Keratinocyte (primary cell): ENCODE results near the gene TMEM242. TPM values are rescaled to one million over a fixed set of nuclear protein-coding genes. Genes with fewer than 3 reads are reported as not detected.

ENCODE experiments used
- DNase-seq: peaks from one replicate; pipeline ENCODE4 v3.0.0-alpha.2; 2011; ENCODE audit warnings: low read depth, missing footprints, low spot score
- FAIRE-seq: peaks from 2 replicates; lab custom pipeline; 2011; peaks lifted over from hg19 to GRCh38; lab: Jason Lieb, UNC
- H2AFZ ChIP-seq: 2 replicates; pipeline ENCODE4 v1.6.0; 2012; ENCODE audit warnings: low read length, control low read depth, inconsistent platforms; ENCODE audit not compliant: control insufficient read depth
- H3K27ac ChIP-seq: 2 replicates; pipeline ENCODE4 v1.5.1; 2011; ENCODE audit warnings: low read length; ENCODE audit not compliant: control insufficient read depth, insufficient read depth
- H3K27me3 ChIP-seq: 3 replicates; pipeline ENCODE4 v1.6.0; 2011; ENCODE audit warnings: low read length; ENCODE audit not compliant: control insufficient read depth, insufficient read depth; ENCODE audit errors: extremely low read depth
- H3K36me3 ChIP-seq, 2 experiments: 2 replicates in 1 of 2; 3 replicates in 1 of 2; pipeline ENCODE4 v1.5.1; 2011; ENCODE audit warnings: low read length in 2 of 2, mild to moderate bottlenecking in 1 of 2; ENCODE audit not compliant: control insufficient read depth in 2 of 2, insufficient read depth in 2 of 2; ENCODE audit errors: extremely low read depth in 1 of 2
- H3K4me1 ChIP-seq: 3 replicates; pipeline ENCODE4 v1.5.1; 2011; ENCODE audit warnings: low read length; ENCODE audit not compliant: control insufficient read depth, insufficient read depth; ENCODE audit errors: extremely low read depth
- H3K4me2 ChIP-seq: 3 replicates; pipeline ENCODE4 v1.6.0; 2011; ENCODE audit warnings: low read depth, low read length; ENCODE audit not compliant: control insufficient read depth, insufficient read depth; ENCODE audit errors: extremely low read depth
- H3K4me3 ChIP-seq, 3 experiments: fragments of 200-600 bp in 1 of 3; sonication (generic) in 1 of 3; 2 replicates in 2 of 3; 3 replicates in 1 of 3; pipeline ENCODE4 v1.5.1; 2011 to 2016; ENCODE audit warnings: low read length in 3 of 3, mild to moderate bottlenecking in 3 of 3, control low read depth in 2 of 3, inconsistent platforms in 1 of 3, low read depth in 1 of 3, mixed read lengths in 1 of 3, mixed run types in 1 of 3, moderate library complexity in 1 of 3; ENCODE audit not compliant: control insufficient read depth in 2 of 3, insufficient read depth in 2 of 3; ENCODE audit errors: extremely low read depth in 1 of 3
- H3K79me2 ChIP-seq: 2 replicates; pipeline ENCODE4 v1.6.0; 2012; ENCODE audit warnings: low read length; ENCODE audit not compliant: control insufficient read depth, insufficient read depth
- H3K9ac ChIP-seq: 3 replicates; pipeline ENCODE4 v1.6.0; 2011; ENCODE audit warnings: low read length; ENCODE audit not compliant: control insufficient read depth, insufficient read depth; ENCODE audit errors: extremely low read depth
- H3K9me1 ChIP-seq: 3 replicates; pipeline ENCODE4 v1.6.0; 2011; ENCODE audit warnings: low read length; ENCODE audit not compliant: control insufficient read depth, insufficient read depth; ENCODE audit errors: extremely low read depth
- H3K9me3 ChIP-seq: 2 replicates; pipeline ENCODE4 v1.5.1; 2012; ENCODE audit warnings: low read depth, low read length; ENCODE audit not compliant: control insufficient read depth
- H4K20me1 ChIP-seq: 3 replicates; pipeline ENCODE4 v1.6.0; 2011; ENCODE audit warnings: low read length; ENCODE audit not compliant: control insufficient read depth, insufficient read depth; ENCODE audit errors: extremely low read depth
- CTCF ChIP-seq, 3 experiments: IDR thresholded peaks in 1 of 3; conservative IDR thresholded peaks in 1 of 3; optimal IDR thresholded peaks in 1 of 3; 2 replicates in 2 of 3; 3 replicates in 1 of 3; pipeline versions ENCODE3 to v1.5.1; 2011; ENCODE audit warnings: low read length in 3 of 3, mild to moderate bottlenecking in 3 of 3, moderate library complexity in 2 of 3, control low read depth in 1 of 3, inconsistent platforms in 1 of 3; ENCODE audit not compliant: insufficient read depth in 2 of 3; ENCODE audit errors: extremely low read depth in 1 of 3
- EZH2 ChIP-seq: IDR thresholded peaks from one replicate; pipeline ENCODE4 v1.6.1; 2012; ENCODE audit warnings: inconsistent platforms, mild to moderate bottlenecking, low read length, moderate library complexity
- dilution Hi-C: fragments of 300-500 bp; cut with MboI; formaldehyde crosslinking; loops from one replicate; pipeline ENCODE4 v1.7.0; 2020; ENCODE audit warnings: low sequenced_read_pairs; ENCODE audit not compliant: extremely low pct_ligation_motif_present
- polyA plus RNA-seq, 5 experiments: library from polyadenylated mRNA; depleted of rRNA in 3 of 5; stranded (reverse) in 3 of 5; stranded (forward) in 1 of 5; unstranded in 1 of 5; fragments of >200 nt; gene quantifications; 1 replicate in 1 of 5; 2 replicates in 3 of 5; 3 replicates in 1 of 5; pipeline versions ENCODE4 v1.2.1 to v1.2.3, GENCODE V29; 2011 to 2012; ENCODE audit warnings: missing spikeins in 2 of 5, low read depth in 1 of 5, low replicate concordance in 1 of 5

TMEM242 gene
- polyA plus RNA-seq, 1 donor (not counting 4 experiments of a cell fraction or from before 2014, with no cell fraction given), result 11.0 TPM

GRCh38 chr6:157248264-157248663, 75.1 kb downstream of the TMEM242 start:
- H3K27ac ChIP-seq, result no peak overlapping the region
- FAIRE-seq, result no peak
- no peaks in the 10 kb centered on the region for H4K20me1 ChIP-seq
- H3K79me2 ChIP-seq, result no peaks in the 10 kb centered on the region
- H3K9me3 ChIP-seq, result no peaks in the 10 kb centered on the region
- no peaks in the 10 kb centered on the region for H3K9me1 ChIP-seq
- H3K27me3 ChIP-seq, result peaks cover 9% of the 10 kb centered on the region
- H3K4me1 ChIP-seq, result no peaks in the 10 kb centered on the region
- no peak for DNase-seq
- TF ChIP-seq CTCF (optimal IDR thresholded peaks at IDR 0.05 in 1 of 3, IDR thresholded peaks at IDR 0.05 in 1 of 3, conservative IDR thresholded peaks at IDR 0.05 in 1 of 3; ENCODE audit: extremely low read depth in 1 of 3, insufficient read depth in 2 of 3, low read length in 3 of 3), result no peak
- no peak for TF ChIP-seq EZH2
- H3K4me3 ChIP-seq, result no peak overlapping the region
- no peak overlapping the region for H3K9ac ChIP-seq
- H3K4me2 ChIP-seq, result no peak overlapping the region
- dilution Hi-C loops, result no loop called here
- no peak overlapping the region for H2AFZ ChIP-seq
- no peaks in the 10 kb centered on the region for H3K36me3 ChIP-seq

- peaks cover 13% of the 10 kb centered on the region for H3K27me3 ChIP-seq
- dilution Hi-C loops, result no loop called here
Measured at GRCh38 chr6:157246771-157247484, 76.4 kb downstream of the TMEM242 start.

More at GRCh38 chr6:157246771-157247484, 76.4 kb downstream of the TMEM242 start:
- no peak overlapping the region for H2AFZ ChIP-seq
- H3K4me2 ChIP-seq, result no peak overlapping the region
- H3K27ac ChIP-seq, result no peak overlapping the region
- H3K9ac ChIP-seq, result no peak overlapping the region
- FAIRE-seq (no peak), DNase-seq (no peak)
- TF ChIP-seq CTCF (optimal IDR thresholded peaks at IDR 0.05 in 1 of 3, IDR thresholded peaks at IDR 0.05 in 1 of 3, conservative IDR thresholded peaks at IDR 0.05 in 1 of 3; ENCODE audit: extremely low read depth in 1 of 3, insufficient read depth in 2 of 3, low read length in 3 of 3) (no peak), EZH2 (no peak)
- no peaks in the 10 kb centered on the region for H3K9me3 ChIP-seq
- no peaks in the 10 kb centered on the region for H3K9me1 ChIP-seq
- no peaks in the 10 kb centered on the region for H3K79me2 ChIP-seq
- H3K4me1 ChIP-seq, result no peaks in the 10 kb centered on the region
- no peak overlapping the region for H3K4me3 ChIP-seq
- no peaks in the 10 kb centered on the region for H4K20me1 ChIP-seq
- no peaks in the 10 kb centered on the region for H3K36me3 ChIP-seq
